Measurements from ENCODE around the gene RAE1.

GRCh38 chr20:57394121-57395082 is 43.3 kb downstream of the RAE1 start:
- TF ChIP-seq POLR2A (IDR thresholded peaks at IDR 0.05; ENCODE audit: low read depth, low read length) (no peak), CTCF (conservative IDR thresholded peaks at IDR 0.05; ENCODE audit: low read depth, low read length) (no peak), USF2 (IDR thresholded peaks at IDR 0.05; ENCODE audit: low read depth, low read length) (no peak), FOS (IDR thresholded peaks at IDR 0.05; ENCODE audit: low read depth, low read length) (no peak), MAFK (IDR thresholded peaks at IDR 0.05; ENCODE audit: low read depth, low read length) (no peak), RCOR1 (IDR thresholded peaks at IDR 0.05; ENCODE audit: insufficient replicate concordance, low read length) (no peak), CEBPB (IDR thresholded peaks at IDR 0.05; ENCODE audit: low read depth, low read length) (no peak), RAD21 (IDR thresholded peaks at IDR 0.05; ENCODE audit: low read length) (no peak), ELK1 (IDR thresholded peaks at IDR 0.05; ENCODE audit: borderline replicate concordance, low read depth, low read length) (no peak), MAZ (IDR thresholded peaks at IDR 0.05; ENCODE audit: borderline replicate concordance, low read depth, low read length) (no peak), RFX5 (IDR thresholded peaks at IDR 0.05; ENCODE audit: low read depth, low read length) (no peak), BHLHE40 (IDR thresholded peaks at IDR 0.05; ENCODE audit: low read depth, low read length) (no peak)

Data from IMR-90 (cell line).